ENCODE results near the gene DAB1.

The DAB1 gene

DNA sequence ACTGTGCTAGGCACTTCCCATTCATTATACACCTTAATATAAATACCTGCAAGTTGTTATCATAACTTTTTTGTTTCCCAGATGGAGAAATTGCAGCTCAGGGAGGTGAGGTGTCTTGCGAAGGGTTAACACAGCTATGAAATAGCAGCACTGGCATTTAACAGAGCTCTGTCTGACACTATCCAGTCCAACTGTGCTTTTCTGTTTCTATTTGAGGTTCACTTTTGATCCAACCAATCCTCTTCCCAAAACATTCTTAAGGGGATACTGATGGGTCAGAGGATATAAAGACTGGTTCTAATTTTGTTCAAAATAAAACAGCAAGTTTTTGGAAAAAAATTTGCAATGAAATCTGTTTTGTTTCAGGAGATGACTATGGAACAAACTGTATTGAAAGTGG, 411.5 kb downstream of the DAB1 start:
- DNase-seq = no peak

DNA sequence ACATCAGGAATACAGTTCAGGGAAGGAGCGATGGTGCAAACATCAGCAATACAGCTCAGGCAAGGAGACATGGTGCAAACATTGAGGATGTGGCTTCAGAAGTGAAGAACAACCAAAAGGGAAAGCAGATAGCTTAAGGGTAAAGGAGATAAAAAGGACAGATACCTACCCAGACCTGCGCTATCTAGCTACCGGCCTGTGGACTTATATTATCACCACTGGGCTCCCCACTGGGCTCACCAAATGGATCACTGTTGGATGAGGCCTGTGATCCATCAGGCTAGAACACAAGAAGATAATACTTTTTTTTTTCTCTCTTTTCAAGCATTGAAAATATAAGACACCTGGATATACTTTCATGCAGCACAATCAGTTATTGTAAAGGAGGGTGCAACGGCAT, 413.3 kb downstream of the DAB1 start:
- DNase-seq = no peak

DNA sequence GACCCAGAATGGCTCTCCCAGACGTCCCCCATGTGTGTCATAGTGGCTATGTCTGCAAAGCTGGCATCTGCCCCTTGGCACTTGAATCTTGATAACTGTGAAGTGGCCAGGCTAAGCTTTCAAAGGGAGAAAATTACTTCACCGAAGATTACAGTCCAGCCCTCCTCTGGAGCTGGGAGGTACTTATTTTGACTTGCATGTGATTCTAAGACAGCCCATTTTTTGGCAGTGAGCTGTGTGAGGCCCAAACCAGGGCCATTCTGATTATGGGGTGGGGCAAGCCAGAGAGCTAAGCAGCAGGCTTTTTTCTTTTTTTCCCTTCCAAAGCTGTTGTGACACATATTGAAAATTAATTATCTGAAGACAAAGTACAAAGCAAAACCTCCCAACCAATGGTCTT, 415.9 kb downstream of the DAB1 start:
- no peak for DNase-seq

DNA sequence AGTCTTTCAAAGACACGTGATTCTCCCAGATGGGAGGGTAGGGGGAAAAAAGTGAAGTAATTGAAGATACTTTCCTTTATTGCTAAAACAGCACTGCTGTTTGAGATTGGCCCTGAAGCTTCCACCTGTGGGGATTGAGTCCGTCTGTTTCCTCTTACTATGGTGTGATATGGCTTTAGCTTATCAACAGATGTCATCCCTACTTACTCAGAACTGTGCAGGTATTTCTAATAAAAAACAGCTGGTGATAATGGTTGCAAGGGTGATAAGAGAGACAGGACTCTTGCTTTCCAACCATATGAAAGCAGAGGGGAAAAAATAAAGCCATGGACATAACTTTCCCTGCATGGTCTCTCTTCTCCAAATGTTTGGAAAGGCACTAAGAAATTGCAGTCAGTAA, 416.4 kb downstream of the DAB1 start:
- DNase-seq = no peak

DNA sequence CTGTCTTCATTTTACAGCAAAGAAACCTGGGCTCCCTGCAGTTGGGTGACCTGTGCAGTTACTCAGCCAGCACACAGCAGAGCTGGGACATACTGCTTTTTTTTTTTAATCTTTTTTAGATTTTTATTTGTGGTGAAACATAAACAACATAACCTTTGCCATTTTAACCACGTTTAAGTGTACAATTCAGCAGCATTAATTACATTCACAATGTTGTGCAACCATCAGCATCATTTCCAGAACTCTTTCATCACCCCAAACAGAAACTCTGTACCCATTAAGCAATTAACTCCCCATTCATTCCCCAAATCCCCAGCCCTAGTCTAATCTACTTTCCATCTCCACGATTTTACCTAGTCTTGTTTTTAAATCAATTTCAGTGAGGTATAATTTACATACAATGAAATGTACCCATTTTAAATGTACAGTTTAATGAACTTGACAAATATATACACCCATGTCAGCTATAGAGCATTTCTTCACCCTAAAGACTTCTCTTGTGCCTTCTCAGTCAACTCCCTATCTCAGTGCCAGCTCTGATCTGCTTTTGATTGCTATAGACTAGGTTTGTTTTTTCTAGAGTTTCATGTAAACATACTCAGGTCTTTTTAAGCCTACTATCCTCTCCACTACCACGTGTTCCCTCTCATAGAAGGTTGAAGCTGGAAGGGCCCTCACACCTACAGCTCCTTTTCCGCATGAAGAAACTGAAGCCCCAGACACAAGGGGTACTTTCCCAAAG, 420.3 kb downstream of the DAB1 start:
- DNase-seq = no peak

DNA sequence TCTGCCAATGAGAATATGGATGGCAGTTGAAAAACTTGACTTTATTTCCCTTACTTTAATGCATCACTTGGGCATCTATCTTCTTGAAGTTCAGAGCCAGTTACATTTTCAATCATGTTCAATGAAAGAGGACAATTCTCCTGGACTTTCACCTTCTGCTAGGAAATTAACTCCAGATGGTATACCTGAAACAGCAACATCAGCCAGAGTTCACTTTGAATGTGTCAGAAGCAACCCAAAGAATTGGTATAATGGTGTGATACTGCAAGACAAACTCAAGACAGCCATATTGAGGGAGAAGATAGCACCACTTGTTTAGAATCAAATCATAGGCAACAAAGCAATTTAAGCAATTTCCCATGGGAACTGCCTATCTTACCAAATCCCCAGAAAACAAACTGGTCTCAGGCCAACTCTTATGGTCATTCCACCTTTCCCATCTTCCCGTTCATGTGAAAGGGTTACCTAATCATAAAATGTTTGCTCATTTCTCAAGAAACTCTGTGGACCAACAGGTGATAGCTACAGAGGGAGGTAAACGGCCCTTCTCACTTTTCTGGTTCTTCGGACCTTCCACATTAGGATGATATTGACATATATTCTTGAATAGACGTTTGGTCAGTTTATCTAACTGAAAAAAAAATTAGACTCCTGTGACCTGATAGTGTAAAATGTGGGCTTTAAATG, 428.3 kb downstream of the DAB1 start:
- no peak for DNase-seq

DNA sequence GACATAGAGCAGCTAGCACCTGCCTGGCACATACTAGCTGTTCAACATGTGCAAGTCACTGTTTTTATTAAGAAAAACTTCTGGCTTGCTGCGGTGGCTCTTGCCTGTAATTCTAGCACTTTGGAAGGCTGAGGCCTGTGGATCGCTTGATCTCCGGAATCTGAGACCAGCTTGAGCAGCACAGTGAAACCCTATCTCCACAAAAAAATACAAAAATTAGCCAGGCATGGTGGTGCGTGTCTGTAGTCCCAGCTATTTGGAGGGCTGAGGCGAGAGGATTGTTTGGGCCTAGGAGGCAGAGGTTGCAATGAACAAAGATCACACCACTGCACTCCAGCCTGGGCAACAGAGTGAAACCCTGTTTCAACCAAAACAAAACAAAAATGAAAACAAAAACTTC, 430.4 kb downstream of the DAB1 start:
- no peak for DNase-seq

DNA sequence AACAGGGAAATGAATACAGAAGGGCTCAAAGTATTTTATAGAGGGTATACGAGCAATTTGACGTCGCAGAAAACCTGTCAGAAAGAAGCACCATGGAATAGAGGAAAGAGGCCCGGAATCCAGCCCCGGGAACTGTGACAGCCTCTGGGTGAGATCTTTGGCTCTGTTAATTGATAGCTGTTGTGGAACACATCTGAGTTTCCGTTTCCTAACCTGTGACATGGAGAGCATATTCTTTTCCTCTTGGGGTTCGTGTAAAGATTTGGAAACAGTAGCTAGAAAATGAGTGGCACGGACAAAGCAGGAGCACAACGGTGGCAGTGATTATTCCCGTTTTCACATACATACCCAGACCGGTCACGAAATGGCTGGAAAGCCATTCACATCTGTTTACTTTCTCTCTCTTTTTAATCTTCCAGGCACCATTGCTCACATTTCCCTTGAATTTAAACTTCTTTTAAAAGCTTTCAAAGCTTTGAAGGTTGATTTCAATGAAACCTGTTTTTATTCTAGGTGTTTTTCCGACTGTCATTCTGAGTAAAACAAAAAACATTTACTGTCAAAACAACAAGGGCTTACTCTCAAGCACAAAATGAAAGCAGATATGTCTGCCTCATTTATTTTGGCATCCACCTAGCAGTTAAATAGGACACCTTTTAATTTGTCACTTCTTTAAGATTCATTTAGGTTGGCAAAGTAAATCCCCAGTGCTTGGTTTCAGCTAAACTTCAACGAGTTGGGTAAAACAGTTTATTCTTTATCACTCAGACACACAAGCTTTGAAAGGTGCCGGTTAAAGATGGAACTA, 431.3 kb downstream of the DAB1 start:
- DNase-seq = no peak

DNA sequence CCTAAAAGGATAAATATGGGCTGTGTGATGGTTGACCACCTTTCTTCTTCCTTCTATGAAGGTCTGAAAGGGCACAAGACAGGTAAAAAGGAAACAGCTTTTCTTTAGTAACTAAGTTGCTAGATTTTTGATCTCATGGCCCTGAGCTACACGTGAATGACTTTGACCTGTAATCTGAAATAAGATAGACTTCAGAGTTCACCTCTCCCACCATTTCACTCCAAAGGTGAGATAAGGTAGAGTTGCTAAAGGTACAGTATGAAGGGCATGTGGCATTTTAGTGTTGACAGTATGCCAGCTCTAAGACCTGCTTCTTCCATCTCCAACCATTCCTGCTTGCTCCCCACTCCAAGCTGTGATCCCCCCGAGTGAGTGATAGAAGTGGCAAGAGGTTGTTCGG, 432.3 kb downstream of the DAB1 start:
- DNase-seq = no peak

DNA sequence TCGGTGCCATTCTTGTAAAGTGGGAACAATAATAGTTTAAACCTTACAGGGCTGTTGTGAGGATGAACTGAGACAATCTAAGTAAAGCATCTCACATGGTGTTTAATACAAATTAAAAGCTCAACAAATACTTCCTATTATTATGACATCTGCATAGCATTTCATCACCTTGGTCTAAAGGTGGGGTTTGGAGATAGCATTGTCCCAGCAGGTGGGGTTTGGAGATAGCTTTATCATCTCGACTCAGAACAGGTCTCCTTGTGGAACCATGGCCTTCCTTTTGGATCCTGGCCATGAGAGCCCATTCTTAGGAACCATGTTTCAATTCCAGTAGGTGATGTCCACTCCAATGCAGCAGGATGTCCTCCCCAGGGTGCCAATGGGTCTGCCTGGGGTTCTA, 437.5 kb downstream of the DAB1 start:
- no peak for DNase-seq

DNA sequence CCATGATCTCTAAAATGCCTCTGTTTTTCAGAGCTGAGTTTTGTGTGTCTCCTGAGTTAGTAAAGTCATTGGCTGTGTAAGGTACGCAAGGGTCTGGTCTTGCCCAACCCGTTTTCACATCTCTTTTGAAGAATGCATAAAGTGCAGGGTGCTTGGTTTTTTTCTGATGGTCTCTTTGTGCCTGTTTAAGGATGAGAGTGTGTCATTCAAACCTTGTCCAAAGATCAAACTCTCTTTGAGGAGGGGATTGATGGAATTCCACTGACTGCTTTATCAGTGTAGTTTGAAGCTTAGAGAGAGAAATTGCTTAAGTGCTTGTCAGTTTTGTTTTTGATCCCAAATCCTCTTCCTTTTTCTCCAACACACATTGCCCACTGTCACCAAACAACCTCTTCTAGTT, 438.0 kb downstream of the DAB1 start:
- DNase-seq = no peak

DNA sequence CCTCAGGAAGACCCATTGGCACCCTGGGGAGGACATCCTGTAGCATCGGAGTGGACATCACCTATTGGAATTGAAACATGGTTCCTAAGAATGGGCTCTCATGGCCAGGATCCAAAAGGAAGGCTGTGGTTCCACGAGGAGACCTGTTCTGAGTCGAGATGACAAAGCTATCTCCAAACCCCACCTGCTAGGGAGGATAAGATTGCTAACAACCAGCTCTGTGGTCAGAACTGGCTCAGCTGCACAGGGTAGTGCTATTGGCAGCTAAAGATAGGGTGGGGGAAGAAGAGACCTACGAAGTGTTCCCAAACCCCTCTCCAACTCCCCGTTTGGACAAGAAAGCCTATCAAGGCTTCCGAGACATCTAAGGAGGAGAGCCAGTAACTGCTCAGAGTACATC, 440.4 kb downstream of the DAB1 start:
- DNase-seq = no peak

DNA sequence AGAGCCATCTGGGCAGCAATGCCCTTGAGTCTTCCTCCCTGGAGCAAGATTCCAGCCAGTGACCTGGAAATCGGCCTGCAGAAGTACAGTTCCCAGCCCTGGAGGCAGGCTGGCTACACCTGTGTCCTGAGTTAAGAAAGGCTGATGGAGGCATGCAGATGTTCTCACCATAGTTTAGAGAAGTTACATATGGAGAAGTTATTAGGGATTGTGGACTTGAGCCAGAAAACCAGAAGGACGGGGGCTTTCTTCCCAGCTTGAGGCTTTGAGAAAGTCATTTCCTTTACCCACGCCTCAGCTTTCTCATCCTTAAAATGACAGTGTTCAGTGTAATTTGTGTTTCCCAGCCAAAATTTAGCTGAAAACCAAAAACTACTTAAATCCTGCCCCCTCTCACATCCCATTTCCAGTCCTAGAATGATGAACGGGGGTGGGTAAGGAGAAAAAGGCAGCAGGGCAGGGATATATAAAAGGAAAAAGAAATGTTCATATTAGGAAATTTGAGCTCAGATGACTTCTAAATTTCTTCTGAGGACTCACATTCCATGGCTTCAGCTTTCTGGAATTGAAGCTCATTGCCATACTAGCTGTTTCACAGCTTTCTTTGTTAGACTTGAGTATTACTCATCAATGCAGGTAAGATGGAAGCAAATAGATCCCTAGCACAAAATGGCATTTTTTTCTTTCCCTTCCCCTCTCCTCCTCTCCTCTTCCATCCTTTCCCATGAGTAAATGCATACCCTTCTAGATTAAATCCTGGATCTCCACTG, 443.7 kb downstream of the DAB1 start:
- DNase-seq = no peak

DNA sequence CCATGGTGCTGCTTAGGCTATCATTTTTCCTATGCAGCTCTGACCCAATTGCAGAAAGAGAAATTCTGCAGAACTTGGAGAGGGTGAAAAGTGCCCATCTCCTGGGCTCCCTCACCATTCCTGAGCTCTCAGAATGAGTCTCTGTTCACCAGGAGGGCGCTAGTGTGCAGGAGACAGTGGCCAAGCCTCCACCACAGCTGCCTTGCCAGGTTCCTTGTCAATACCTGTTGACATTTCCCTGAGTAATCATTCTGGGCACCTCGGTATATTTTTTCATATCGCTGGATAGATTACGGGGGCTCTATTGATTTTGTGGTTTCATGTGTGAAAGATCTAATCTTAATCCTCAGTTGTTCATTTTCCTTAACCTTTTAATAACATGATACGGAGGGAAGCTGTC, 445.0 kb downstream of the DAB1 start:
- no peak for DNase-seq

DNA sequence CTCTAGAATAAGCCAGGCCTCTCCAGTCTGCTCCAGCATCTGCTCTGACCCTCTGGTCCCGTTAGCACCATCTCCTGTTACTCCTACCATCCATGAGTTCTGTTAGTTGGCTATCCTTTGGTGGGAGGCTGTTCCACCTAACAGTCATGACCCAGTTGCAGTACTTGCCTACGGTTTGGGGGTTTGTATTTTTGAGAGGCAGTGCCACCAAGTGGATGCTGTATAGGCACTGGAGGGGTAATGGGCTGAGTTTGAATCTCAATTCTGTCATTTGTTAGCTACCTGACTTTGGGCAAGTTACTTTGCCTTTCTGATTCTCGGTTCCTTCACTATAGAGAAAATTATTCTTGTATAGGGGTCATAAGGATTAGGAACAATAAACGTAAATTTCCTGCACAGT, 445.9 kb downstream of the DAB1 start:
- DNase-seq = no peak

DNA sequence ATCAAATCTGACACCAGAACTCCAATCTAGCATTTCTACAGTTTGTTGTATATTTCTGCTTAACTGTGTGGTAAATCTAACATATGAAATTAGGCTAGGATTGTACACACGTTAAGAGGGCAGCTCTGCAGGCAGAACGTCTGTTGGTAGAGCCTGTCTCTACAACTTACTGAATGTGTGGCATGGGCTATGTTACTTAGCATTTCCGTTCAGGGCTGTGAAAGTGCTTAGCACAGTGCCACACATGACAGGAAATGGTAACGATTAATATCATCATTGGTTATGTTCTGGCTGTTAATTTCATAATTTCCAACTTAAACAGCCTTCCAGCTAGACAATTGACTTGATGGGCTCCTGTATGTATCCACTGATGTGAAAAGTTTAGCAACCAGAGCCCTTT, 448.4 kb downstream of the DAB1 start:
- DNase-seq = no peak

DNA sequence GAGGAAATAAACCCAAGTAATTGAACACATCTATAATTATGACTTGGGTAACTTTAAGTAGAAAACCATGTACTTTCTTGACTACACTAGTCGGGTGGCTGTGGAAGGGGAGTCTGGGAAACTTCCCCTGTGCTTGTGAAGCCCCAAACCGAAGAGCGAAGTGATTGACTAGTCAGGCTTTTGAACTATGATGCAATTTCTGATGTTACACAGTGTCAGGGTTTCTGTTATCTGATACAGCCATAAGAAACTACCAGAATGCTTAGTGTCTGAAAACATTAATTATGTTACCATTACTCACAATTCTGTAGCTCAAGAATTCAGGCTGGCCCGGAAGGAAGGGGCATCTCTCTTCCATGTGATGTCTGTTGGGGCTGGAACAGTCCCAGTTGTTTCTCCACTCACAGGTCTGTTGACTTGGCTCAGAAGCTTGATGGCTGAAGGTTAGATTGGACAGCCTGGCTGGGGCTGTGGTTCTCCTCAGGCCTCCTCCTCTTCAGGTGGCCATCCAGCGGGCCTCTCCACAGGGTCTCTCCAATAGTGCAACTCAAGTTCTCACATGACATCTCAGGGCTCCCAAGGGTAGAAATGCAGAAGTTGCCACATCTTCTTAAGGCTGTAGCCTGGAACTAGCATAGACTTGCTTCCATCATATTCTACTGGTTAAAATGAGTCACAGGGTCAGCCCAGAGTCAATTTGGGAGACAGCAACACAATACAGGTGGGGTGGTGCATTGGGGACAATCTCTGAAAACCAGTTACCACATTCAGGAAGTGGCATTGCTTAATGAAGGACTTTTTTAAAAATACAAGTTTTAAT, 449.7 kb downstream of the DAB1 start:
- DNase-seq = no peak

DNA sequence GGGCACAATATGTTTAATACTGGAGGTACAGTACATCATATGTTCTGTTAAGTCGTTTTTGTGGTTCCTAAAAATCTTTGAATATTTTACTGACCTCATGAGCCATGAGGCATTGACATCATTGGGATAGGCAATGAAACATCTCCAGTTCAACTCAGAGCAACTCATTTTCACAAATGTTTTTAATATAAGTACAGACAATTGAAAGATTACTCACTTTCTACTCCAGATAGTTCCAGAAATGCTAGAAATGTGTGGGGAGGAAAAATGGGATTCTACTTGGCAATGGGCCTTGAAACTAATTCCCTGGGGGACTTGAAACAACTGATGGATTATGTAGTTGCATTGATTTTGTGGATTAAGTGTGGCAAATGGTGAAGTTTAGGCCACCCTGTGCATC, 450.9 kb downstream of the DAB1 start:
- no peak for DNase-seq

DNA sequence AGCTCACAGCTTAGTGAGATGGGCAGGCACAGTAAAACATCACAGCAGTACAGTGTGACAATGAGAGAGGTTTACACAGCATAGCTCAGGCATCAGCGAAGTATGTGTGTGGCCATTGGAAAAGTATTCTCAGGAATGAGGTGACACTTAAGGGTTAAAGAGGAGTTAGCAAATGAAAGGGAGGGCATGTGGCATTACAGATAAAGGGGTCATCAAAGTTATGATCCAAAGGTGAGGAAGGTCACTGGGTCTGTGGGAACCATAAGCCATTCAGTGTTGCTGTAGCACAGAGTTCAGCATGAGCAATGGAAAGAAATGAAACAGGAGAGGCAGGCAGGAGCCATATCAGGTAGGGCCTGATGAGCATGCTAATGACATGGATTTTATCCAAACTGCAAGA, 453.6 kb downstream of the DAB1 start:
- DNase-seq = no peak

DNA sequence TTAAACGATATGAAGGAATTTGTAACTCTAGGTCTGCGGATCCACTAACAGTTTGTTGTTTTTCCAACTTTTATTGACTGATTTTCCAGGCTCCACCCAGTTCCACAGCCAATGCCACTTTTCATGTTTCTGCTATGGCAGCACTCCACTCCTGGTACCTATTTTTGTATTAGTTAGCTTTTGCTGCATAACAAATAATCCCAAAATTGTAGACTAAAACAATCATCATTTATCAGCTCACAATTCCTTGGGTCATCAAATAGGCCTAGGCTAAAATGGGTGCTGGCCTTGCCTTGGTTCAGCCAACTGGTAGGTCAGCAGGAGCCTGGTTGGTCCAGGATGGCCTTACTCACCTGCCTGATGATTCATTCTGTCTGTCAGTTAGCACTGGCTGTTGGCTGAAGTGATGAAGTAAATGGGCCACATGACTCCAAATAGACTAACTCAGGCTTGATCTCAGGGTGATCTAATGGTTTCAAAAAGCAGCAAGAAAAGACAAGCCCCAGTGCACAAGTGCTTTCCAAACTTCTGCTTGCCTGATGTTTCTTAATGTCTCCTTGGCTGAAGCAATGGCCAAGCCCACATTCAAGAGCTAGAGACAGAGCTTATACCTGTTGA, 454.9 kb downstream of the DAB1 start:
- no peak for DNase-seq

DNA sequence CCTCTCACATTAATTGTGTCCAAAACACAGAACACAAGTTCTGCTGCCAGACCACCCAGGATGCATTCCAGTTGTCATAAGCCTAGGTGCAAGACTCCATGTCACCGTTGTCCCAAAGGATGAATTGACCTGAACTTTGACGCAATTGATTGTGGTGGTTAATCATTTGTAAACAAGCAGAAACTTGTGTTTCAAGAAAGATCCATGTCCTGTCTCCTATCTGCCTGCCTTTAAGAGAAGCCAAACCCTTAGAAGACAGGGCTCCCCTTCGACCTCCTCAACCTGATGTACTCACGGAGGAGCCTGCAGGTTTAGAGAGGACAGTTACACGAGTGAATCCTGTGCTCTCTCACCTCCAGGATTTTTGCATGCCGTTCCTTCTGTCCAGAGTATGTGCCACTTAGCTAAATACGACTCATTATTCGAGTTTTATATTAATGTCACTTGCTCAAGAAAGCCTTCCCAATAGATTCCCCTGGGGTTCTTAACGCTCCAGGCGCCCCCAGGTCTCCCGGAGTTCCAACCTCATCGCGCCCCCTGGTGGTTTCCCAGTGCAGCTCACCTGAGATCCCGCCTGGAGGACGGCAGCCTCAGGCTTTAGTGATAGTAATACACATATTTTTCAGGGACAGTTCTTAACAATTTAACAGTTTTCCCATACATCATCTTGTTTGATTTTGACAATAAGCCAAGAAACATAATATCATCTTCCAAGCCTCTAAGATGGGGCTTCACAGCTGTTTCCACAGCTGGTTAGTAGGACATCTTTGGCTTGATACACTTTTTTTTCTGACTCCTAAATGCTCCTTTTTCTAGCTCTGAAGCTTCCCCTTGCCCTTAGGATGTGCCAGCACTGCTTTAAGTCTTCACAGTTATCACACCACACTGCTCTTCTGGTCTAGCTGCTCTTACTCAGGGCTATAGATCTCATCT, 455.7 kb downstream of the DAB1 start:
- DNase-seq = peak; percentile 5 to 39
